GM19463 (cell line): ENCODE data around the gene LAPTM5.

Experiments used
- ATAC-seq: cut with Tn5 transposase; IDR thresholded peaks from one replicate; pipeline ENCODE4 v1.9.1; 2021; ENCODE audit warnings: mild to moderate bottlenecking, moderate library complexity; ENCODE audit not compliant: unreplicated experiment

Gene LAPTM5

DNA sequence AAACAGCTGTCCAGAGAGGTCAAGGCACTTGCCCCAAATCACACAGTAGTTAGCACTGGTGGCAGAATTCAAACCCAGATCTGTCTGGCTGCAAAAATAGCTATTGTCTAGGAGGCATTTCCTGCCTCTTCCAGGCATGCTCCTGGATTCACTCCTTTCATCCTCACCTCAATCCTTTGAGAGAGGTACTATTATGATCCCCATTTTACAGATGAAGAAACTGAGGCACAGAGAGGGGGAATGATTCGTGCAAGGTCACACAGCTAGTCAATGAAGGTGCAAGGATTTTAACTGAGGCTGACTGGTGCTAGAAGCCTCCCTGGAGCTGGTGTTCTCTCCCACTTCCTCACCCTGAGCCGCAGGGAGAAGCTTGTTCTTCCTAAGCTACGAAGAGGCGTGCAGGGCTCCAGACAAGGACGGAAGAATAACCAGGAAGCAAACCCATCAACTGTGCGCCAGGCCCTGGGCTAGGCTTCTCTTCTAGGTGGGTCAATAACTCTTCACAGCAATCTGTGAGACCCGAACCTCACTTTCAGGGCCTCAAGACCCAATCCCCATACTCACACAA lies 631 bp upstream of the LAPTM5 start:
- ATAC-seq, result no peak

GRCh38 chr1:30756545-30757351 lies 826 bp downstream of the LAPTM5 start:
- no peak for ATAC-seq

GRCh38 chr1:30756206-30756544 lies 1.4 kb downstream of the LAPTM5 start:
- no peak for ATAC-seq

DNA sequence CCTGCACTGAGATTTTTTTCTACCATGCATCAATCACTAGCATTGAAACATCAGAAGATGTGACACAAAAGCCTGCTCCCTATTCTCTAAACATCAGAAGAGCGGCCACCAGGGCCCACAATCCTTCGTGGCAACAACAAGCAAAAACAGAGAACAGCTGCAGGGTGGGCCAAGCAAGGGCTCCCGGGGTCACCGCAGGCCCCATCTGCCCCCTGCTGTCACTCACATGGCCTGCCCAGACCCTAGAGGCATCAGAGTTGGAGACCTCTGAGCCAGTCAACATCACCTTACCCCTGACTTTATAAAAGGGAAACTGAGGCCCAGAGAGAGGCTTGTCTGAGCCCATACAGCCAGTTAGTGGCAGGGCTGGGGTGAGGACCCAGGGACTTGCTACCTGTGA lies 1.8 kb downstream of the LAPTM5 start:
- no peak for ATAC-seq

GRCh38 chr1:30755334-30755733 lies 2.2 kb downstream of the LAPTM5 start:
- ATAC-seq, result no peak

GRCh38 chr1:30754684-30755171 lies 2.8 kb downstream of the LAPTM5 start:
- peak; percentile 55 for ATAC-seq

- ATAC-seq, result no peak
Observed at GRCh38 chr1:30753660-30754123, 3.9 kb downstream of the LAPTM5 start.

DNA sequence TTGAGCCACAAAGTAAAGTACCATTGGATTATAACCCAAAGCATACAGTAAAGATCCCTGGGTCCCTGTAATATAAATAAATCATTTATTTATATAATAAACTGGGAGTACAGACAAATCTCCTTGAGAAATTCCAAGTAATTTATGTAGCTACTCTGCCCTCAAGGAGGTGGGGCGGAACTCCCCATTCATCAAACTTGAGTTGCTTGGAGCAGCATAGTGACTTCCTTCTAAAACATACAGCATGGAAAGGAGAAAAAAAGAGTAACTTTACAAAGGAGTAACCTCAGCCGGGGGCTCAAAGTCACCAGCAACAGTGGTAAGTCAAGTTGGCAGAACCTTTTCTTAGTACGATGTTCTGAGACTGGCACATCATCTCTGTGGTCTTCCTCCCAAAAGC lies 4.5 kb downstream of the LAPTM5 start:
- ATAC-seq, result no peak

DNA sequence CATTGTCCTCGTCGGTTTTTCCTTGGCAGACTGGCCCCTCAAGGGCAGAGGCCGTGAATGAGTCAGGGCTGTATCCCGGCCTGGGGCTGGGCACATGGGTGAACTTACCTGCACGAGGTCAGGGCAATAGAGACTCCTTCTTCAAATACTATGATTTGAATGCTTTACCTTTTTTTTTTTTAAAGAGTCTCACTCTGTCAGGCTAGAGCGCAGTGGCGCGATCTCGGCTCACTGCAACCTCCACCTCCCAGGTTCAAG lies 5.0 kb downstream of the LAPTM5 start:
- ATAC-seq, result no peak

- no peak for ATAC-seq
Observed at GRCh38 chr1:30751830-30752650, 5.5 kb downstream of the LAPTM5 start.

GRCh38 chr1:30750731-30751291 lies 6.8 kb downstream of the LAPTM5 start:
- no peak for ATAC-seq

- no peak for ATAC-seq
Observed at GRCh38 chr1:30749691-30750583, 7.6 kb downstream of the LAPTM5 start.

- no peak for ATAC-seq
Observed at GRCh38 chr1:30748699-30749401, 8.7 kb downstream of the LAPTM5 start.

- no peak for ATAC-seq
Observed at GRCh38 chr1:30748098-30748698, 9.4 kb downstream of the LAPTM5 start.

DNA sequence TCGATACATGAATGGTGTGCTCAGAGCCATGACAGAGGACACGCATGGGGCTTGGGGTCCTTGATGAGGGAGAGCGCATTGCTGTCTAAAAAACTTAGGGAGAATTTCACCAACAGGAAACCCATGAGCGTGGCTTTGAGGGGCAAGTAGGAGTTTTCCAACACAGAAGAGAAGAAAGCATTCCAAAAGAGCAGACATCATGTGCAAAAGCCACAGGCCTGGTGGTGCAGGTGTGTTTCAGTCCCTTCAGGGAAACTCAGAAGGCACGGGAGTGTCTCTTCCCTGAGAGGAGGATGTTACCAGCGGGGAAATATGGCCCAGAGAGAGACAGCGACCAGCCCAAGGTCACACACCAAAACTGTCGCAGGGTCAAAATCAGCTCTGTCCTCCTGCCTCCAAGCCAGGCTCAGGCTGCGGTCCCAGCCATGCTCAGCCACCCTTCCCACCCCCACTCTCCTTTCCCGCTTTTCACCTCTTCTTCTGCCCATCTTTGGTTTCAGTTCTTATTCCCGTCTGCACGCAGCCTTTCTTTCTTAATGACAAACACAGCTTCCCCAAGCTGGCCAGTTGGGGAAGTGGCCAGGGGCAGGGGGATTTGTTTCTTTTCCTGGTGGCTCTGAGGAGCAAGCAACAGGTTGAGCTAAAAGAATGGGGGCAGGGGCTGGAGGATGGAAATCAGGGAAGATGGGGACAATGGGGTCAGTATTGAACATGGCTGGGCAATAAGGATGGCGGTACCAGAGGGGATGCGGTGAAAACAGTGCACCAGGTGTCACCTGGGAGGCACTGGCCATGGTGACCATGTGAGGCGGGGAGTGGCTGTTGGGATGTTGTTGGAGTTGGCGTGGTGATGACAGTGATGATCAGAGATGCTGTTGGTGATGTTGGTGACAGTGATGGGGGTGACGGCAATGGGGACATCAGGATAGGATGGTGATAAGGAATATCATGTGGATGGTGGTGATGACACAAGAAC lies 10.3 kb downstream of the LAPTM5 start:
- no peak for ATAC-seq

DNA sequence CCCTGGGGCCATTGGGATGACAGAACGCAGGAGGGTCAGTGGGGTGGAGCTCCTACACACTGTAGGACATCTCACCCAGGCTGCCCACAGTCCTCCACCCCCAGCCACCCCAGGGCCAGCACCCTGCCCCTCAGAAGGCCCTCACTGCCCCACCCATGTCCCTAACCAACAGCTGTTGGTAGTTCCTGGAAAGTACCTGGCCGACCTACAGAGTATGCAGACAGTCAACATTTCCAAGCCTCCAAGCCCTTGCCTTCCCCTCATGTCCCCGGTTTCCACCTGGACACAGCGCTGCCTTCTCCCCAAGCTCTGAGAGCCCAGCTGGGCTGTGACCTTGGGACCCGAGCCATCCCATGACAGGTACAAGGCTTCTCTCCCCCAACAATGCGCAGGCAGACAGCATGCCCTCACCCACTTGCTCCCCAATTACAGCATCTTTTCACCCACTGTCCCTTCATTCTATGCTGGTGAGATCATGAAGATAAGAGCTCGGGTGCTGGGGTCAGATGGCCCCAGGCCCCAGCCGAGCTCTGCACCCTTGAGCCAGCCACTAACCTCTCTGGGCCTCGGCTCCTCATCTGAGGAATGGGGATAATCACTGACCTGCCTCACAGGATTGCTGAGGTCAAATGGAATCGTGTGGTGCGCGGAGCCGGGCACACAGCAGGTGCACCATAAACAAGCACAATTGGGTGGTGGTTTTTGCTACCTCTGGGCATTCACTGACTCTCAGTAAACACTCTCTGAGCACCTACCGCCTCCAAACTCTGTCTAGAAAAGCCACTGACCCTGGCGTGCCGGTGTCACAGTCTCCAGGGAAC lies 11.2 kb downstream of the LAPTM5 start:
- ATAC-seq, result no peak

DNA sequence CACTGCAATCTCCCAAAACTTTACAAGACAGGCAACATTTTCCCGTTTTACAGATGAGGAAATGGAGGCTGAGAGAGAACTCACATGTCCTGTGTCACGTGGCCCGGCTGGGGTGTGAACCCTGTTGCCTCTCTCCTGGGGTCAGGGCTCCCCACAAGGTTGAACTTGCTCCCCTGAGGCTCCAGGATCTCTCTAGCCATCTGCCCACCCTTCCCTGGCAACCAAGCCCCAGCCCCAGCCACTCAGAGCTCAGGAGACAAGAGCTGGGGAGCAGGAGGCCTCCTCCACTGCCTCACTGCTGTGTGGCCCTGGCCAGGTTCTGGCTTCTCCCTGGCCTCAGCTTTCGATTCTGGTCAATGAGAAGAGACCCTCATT lies 11.8 kb downstream of the LAPTM5 start:
- ATAC-seq, result no peak
